Pancreas (tissue), 10 donors: Measurements from ENCODE around the gene ZBTB40. TPM values are rescaled to one million over a fixed set of nuclear protein-coding genes. Genes with fewer than 3 reads are reported as not detected.

Source experiments
- ATAC-seq, 4 donors: fragments of 200-7000 bp; cut with Tn5 transposase; one replicate each; pipeline versions ENCODE4 v1.8.0 to v1.9.1; 2020; ENCODE audit warnings: mild to moderate bottlenecking in 4 of 4, moderate library complexity in 4 of 4
- DNase-seq, 6 donors: peaks; one replicate each; pipeline ENCODE4 v3.0.0-alpha.2; 2020
- FAIRE-seq: peaks from 2 replicates; lab custom pipeline; 2012; peaks lifted over from hg19 to GRCh38; lab: Jason Lieb, UNC
- H3K27ac ChIP-seq, 4 donors: fragments of 200-600 bp; sonication (generic); 1 replicate in 3 of 4; 2 replicates in 1 of 4; pipeline versions ENCODE4 v1.5.0 to v1.8.0; 2020
- H3K27me3 ChIP-seq, 4 donors: fragments of 200-600 bp; one replicate each; pipeline ENCODE4 v1.8.0; 2021
- H3K36me3 ChIP-seq, 3 donors: fragments of 200-600 bp; sonication (generic) in 1 of 3; one replicate each; pipeline versions ENCODE4 v1.5.0 to v1.8.0; 2020 to 2021
- H3K4me1 ChIP-seq, 3 donors: fragments of 200-600 bp; one replicate each; pipeline ENCODE4 v1.8.0; 2021
- H3K4me3 ChIP-seq, 4 donors: fragments of 200-600 bp; sonication (generic) in 2 of 4; one replicate each; pipeline versions ENCODE4 v1.5.0 to v1.8.0; 2020 to 2021
- H3K9me3 ChIP-seq, 4 donors: fragments of 200-600 bp; one replicate each; pipeline ENCODE4 v1.8.0; 2021
- CTCF ChIP-seq, 4 donors: fragments of 200-600 bp; sonication (generic) in 3 of 4; IDR thresholded peaks; one replicate each; pipeline versions ENCODE4 v1.5.0 to v1.8.0; 2021; ENCODE audit warnings: antibody characterized with exemption in 4 of 4
- WGBS, 2 donors: extraction: QIAGEN DNeasy Blood & Tissue Kit; methylation state at CpG; one replicate each; pipeline ENCODE4 v1.1.7; 2013; 5-methylcytosine and 5-hydroxymethylcytosine counted together
- intact Hi-C, 3 donors: fragments of 100-400 bp; cut with DNase I; formaldehyde crosslinking; loops; one replicate each; pipeline versions ENCODE4 v1.11.1 to v1.14.2; 2022
- polyA plus RNA-seq, 2 donors: library from polyadenylated mRNA; stranded (reverse); fragments of 200-250 nt; gene quantifications; one replicate each; pipeline ENCODE4 v1.2.3, GENCODE V29; 2013
- total RNA-seq, 6 donors: library from RNA; stranded (reverse); fragmentation: NEBNext Ultra II Directional in 4 of 6; extraction: Animal tissue kit (Norgen Biotek cat#: 25700) in 4 of 6; gene quantifications; one replicate each; pipeline versions ENCODE4 v1.2.1 to v1.2.4, GENCODE V29; 2021 to 2023
- donor health status: healthy with polysubstance abuse.
- donor health status: DM: no; HTN: no; CAD: no; lungs with moderate emphysema.
- donor health status: DM: no; HTN: no; CAD: no.
- donor health status: control.
- donor health status: control.
- donor health status: Bipolar disorder and iron deficiency.
- donor health status: DM: yes; HTN: yes; CAD: no.
- donor health status: DM: no; HTN: no; CAD: no.
- donor health status: DM: no; HTN: no; CAD: no.
- donor health status: DM: yes; HTN: yes; CAD: no.

ZBTB40 gene
- total and polyA plus RNA-seq, 8 donors: 6.2 to 16.0 (median 9.4) TPM

- DNase-seq (peak in 1 of 6 donors; percentile 23), ATAC-seq (no peak), FAIRE-seq (no peak)
- no peaks in the 10 kb centered on the region for H3K36me3 ChIP-seq
- intact Hi-C loops: no loop called here
- no peaks in the 10 kb centered on the region for H3K9me3 ChIP-seq
- no peak overlapping the region for H3K27ac ChIP-seq
- H3K4me3 ChIP-seq: no peak overlapping the region
- WGBS, 2 donors: 69 to 77% methylated on average over 5 of the region's 5 CpGs
- TF ChIP-seq CTCF (IDR thresholded peaks at IDR 0.05): no peak
- H3K4me1 ChIP-seq: peaks cover 0 to 14% (median 7%) of the 10 kb centered on the region in 3 donors
- no peaks in the 10 kb centered on the region for H3K27me3 ChIP-seq
Measured at GRCh38 chr1:22540337-22540736, 88.7 kb downstream of the ZBTB40 start.

- H3K27ac ChIP-seq: no peak overlapping the region
- TF ChIP-seq CTCF (IDR thresholded peaks at IDR 0.05): no peak
- 77 to 83% methylated on average over 9 of the region's 9 CpGs for WGBS, 2 donors
- no peaks in the 10 kb centered on the region for H3K9me3 ChIP-seq
- FAIRE-seq (no peak), ATAC-seq (no peak), DNase-seq (peak in 1 of 6 donors; percentile 30)
- intact Hi-C loops: no loop called here
- H3K4me3 ChIP-seq: no peak overlapping the region
- no peaks in the 10 kb centered on the region for H3K36me3 ChIP-seq
- no peaks in the 10 kb centered on the region for H3K27me3 ChIP-seq
- no peaks in the 10 kb centered on the region for H3K4me1 ChIP-seq
Measured at GRCh38 chr1:22542886-22543285, 91.2 kb downstream of the ZBTB40 start.

- Histone ChIP-seq H3K27ac (no peak overlapping the region), H3K4me1 (no peaks in the 10 kb centered on the region), H3K9me3 (no peaks in the 10 kb centered on the region), H3K4me3 (no peak overlapping the region), H3K36me3 (no peaks in the 10 kb centered on the region), H3K27me3 (no peaks in the 10 kb centered on the region)
- WGBS, 2 donors: 84 to 87% methylated on average over 6 of the region's 6 CpGs
- FAIRE-seq: no peak
- TF ChIP-seq CTCF (IDR thresholded peaks at IDR 0.05): no peak
- DNase-seq: no peak
- ATAC-seq: no peak
- intact Hi-C loops: no loop called here
Measured at GRCh38 chr1:22543679-22544078, 92.0 kb downstream of the ZBTB40 start.

GRCh38 chr1:22544606-22545005 is 93.0 kb downstream of the ZBTB40 start:
- H3K27ac ChIP-seq: no peak overlapping the region
- intact Hi-C loops: no loop called here
- H3K4me3 ChIP-seq: no peak overlapping the region
- 88 to 89% methylated on average over 12 of the region's 12 CpGs for WGBS, 2 donors
- H3K36me3 ChIP-seq: no peaks in the 10 kb centered on the region
- H3K27me3 ChIP-seq: no peaks in the 10 kb centered on the region
- H3K4me1 ChIP-seq: no peaks in the 10 kb centered on the region
- ATAC-seq (no peak), DNase-seq (no peak), FAIRE-seq (no peak)
- TF ChIP-seq CTCF (IDR thresholded peaks at IDR 0.05): no peak
- no peaks in the 10 kb centered on the region for H3K9me3 ChIP-seq

GRCh38 chr1:22545141-22545540 is 93.5 kb downstream of the ZBTB40 start:
- TF ChIP-seq CTCF (IDR thresholded peaks at IDR 0.05): no peak
- ATAC-seq (no peak), FAIRE-seq (no peak), DNase-seq (no peak)
- intact Hi-C loops: no loop called here
- Histone ChIP-seq H3K27me3 (no peaks in the 10 kb centered on the region), H3K27ac (no peak overlapping the region), H3K4me3 (no peak overlapping the region), H3K4me1 (no peaks in the 10 kb centered on the region), H3K36me3 (no peaks in the 10 kb centered on the region), H3K9me3 (no peaks in the 10 kb centered on the region)
- 68 to 70% methylated on average over 13 of the region's 13 CpGs for WGBS, 2 donors
